ENCODE results near the gene ELSPBP1.
"Not testable (repeated sequence)": the region's sequence is repeated elsewhere in the genome, so short reads cannot be mapped to it uniquely, and the experiment has no call there.

ELSPBP1 gene

GRCh38 chr19:47994209-47994802, at the start of gene ELSPBP1:
Gene ELSPBP1 (plus strand): TSS chr19:47994632. CDS start chr19:48008668, 14,036 bp downstream.
- DNase-seq (ENCODE audit: low read depth in 2 of 2), result no peak

DNA sequence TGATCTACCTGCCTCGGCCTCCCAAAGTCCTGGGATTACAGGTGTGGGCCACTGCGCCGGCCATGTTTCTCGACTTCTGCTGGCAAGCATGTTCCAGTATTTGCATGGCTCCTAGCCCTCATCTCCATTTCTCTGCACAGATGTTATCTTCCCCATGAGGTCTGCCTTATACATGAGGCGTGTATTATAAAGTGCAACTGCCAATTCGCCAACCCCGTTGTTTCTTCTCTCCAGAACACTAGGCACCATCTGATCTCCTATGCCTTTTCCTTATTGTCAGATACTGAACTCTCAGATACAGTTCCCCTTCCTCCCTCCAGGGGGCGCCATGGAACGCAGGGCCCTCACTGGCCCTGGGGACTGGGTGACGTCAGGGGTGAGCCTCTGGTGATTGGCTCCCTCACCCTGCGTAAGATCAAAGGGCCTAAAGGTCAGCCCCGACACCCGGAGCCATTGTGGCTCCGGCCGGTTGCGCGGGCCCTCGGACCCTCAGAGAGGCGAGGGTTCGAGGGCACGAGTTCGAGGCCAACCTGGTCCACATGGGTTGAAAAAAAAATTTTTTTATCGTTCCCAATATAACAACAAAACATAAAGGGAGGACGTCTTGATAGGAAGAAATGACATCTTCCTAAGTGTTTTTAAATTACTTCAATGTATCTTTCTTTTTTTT, 44.4 kb upstream of the ELSPBP1 start:
- DNase-seq (ENCODE audit: low read depth in 2 of 2), result not testable (repeated sequence)

DNA sequence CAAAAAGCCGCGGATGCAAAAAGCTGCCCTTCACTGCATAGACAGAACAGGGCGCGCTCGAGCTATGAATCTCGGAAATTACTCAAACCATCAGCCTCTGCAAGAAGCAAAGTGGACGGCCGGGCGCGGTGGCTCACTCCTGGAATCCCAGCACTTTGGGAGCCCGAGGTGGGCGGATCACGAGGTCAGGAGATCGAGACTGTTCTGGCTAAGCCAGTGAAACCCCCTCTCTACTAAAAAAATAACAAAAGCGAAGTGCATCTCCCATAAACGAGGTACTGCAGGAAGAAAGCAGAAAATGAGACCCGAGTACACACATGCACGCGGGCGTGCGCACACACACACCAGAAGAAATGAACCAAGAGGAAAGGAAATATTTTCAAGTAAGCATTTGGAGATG, 42.3 kb upstream of the ELSPBP1 start:
- DNase-seq (ENCODE audit: low read depth in 2 of 2), result not testable (repeated sequence)

DNA sequence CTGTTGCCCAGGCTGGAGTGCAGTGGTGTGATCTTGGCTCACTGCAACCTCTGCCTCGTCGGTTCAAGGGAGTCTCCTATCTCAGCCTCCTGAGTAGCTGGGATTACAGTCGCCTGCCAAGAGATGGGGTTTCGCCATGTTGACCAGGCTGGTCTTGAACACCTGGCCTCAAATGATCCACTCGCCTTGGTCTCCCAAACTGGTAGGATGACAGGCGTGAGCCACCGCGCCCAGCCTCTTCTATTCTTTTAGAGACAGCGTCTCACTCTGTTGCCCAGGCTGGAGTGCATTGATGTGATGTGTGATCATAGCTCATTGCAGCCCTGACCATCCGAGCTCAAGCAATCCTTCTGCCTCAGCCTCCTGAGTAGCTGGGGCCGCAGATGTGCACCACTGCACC, 38.5 kb upstream of the ELSPBP1 start:
- DNase-seq (ENCODE audit: low read depth in 2 of 2), result not testable (repeated sequence)

DNA sequence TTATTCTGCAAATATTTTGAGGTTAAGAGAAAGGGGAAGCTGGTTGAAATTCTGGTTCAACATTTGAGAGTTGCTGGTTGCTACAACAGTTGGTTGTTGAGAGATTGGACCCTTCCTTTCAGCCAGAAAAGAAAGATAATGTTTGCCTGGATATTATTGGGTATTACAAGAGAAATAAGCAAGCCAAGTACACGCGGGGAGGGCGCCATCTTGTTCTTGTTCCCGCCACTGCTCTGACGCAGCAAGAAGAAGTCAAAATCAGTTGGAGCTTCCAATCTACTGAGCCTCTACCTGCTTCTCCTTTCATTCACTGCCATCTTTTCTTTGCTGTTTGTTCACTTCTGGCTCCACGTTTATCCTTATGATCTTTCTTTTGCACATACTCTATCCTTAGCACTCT, 20.9 kb upstream of the ELSPBP1 start:
- no peak for DNase-seq (ENCODE audit: low read depth in 2 of 2)

DNA sequence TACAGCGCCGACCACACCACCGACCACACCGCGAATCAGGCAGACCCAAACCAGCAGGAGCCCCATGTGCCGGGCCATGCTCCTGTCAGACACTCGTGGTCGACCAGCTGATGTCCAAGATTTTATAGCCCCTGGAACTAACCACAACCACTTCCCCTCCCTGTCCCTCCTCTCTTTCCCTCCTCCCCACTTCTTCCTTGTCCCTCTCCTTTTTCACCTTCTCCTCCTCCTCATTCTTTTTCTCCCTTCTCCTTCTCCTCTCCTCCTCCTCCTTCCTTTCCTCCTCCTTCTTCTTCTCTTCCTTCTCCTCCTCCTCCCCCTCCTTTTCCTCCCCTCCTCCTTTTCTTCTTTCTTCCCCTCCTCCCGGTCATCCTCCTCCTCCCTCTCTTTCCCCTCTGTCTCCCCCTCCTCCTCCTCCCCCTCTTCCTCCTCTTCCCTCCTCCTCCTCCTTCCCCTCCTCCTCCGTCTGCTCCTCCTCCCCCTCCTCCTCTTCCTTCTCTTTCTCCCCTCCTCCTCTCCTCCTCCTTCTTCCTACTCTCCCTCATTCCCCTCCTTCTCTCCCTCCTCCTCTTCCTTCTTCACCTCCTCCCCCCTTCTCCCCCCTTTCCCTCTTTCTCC, 3.1 kb upstream of the ELSPBP1 start:
- no peak for DNase-seq (ENCODE audit: low read depth in 2 of 2)

DNA sequence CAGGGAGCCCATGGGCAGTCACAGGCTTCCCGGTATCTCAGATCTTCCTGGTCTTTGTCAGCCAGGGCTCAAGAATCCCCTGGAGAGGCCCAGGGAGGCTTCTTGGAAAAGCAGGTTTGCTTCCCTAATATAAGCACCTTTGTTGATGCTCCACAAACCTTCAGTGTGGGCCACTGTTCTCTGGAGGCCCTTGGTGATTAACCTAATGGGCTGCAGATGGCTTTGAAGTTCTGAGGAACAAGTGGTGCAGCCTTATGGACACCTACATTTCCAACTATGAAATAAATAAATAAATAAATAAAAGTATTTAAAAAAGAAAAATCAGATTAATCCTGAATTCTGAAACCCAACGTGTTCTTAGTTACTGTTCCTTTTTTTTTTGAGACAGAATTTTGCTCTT, 2.4 kb upstream of the ELSPBP1 start, which contains the start of gene BSPH1:
TSS of gene BSPH1 (minus strand) at position 101 of the 400 bp plus-strand sequence. CDS start at position 12, 89 bp downstream.
- no peak for DNase-seq (ENCODE audit: low read depth in 2 of 2)

DNA sequence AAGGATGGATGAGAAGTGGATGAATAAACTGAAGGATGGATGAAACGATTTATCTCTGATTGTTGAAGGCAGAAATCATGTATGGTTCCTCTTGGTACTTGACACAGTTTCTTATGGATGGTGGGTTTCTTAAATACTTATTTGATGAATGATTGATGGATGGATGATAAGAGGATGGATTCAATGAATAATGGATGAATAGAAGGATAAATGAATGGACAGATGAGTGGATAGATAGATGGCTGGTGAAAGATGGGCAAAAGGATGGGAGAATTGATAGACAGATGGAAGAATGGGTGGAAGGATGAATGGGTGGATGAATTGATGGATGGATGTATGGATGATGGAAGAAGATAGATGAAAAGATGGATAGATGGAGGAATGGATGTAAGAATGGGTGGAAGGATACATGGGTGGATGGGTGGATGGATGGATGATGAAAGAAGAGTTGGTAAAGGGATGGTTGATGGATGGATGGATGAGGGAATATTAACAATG, 1.8 kb downstream of the ELSPBP1 start:
- DNase-seq (ENCODE audit: low read depth in 2 of 2), result no peak

- no peak for DNase-seq (ENCODE audit: low read depth in 2 of 2)
Observed at GRCh38 chr19:47998800-47999199, 4.4 kb downstream of the ELSPBP1 start.

DNA sequence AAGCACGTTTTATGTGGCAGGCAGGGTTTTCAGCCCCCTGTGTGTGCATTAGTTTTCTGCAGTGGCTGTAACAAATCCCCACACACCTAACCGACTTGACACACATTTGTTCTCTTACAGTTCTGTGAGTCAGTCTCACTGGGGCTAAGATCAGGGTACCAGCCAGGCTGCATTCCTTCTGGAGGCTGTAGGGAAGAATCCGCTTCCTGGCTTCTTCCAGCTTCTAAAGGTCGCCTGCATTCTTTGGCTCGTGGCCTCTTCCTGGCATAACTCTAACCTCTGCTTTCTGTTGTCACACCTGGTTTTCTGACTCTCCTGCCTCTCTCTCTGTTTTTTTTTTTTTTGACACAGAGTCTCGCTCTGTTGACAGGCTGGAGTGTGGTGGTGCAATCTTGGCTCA, 6.4 kb downstream of the ELSPBP1 start:
- DNase-seq (ENCODE audit: low read depth in 2 of 2), result no peak

DNA sequence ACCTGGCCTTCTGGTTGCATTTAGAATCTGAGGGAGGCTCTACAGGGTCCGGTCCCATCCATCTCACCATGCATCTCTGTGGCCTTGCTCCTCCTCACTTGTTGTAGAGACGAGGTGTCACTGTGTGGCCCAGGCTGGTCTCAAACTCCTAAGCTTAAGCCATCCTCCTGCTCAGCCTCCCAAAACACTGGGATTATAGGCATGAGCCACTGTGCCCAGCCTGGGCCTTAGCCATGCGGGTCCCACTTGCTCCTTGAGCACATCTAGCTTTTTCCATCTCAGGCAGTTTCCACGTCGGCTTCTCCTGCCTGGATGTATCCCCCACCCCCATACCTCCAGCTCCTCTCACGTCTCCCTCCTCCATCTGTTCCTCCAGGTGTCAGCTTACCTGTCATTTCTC, 9.8 kb downstream of the ELSPBP1 start:
- no peak for DNase-seq (ENCODE audit: low read depth in 2 of 2)

- no peak for DNase-seq (ENCODE audit: low read depth in 2 of 2)
Observed at GRCh38 chr19:48006762-48007161, 12.3 kb downstream of the ELSPBP1 start.

DNA sequence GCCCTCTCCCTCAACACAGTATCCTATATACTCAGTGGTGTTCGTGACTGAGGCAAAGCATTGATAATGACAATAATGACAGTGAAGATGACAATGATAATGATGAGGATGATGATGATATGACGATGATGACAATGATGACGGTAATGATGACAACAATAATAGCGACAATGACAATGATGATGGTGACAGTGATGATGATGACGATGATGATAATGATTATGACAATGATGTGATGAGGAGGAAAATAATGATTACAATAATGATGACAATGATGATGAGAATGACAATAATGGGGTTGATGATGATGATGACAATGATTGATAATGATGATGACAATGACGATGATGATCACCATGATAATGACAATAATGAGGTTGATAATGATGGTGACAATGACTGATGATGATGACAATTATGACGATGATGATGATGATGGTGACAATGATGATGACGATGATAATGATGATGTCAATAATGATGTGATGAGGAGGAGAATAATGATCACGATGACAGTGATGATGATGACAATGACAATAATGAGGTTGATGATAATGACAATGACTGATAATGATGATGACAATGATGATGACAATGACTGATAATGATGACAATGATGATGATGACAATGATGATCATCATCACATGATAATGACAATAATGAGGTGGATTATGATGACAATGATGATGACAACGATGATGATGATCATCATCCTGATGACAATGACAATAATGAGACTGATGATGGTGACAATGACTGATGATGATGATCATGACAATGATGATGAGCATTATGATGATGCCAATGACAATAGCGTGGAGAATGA, 16.7 kb downstream of the ELSPBP1 start:
- no peak for DNase-seq (ENCODE audit: low read depth in 2 of 2)

DNA sequence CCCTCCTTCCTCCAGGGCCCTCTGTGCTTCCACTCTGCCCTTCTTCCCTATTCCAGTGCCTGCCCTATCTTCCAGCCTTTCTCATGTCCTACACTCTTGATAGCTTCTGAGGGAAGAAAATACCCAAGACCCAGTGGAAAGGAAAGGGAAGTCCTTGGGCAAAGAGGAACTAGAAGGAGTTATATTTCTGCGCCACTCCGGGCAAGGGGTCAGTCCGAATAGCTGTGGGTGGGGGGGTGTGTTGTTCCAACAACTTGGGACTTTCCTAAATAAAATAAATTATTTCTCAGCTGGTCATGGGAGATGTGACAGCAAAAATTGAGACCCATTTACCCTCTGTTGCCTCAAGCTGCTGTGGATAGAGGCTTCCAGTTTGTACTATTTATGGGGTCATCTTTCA, 26.3 kb downstream of the ELSPBP1 start:
- no peak for DNase-seq (ENCODE audit: low read depth in 2 of 2)

- DNase-seq (ENCODE audit: low read depth in 2 of 2), result no peak
Observed at GRCh38 chr19:48023011-48023410, 28.6 kb downstream of the ELSPBP1 start.

DNA sequence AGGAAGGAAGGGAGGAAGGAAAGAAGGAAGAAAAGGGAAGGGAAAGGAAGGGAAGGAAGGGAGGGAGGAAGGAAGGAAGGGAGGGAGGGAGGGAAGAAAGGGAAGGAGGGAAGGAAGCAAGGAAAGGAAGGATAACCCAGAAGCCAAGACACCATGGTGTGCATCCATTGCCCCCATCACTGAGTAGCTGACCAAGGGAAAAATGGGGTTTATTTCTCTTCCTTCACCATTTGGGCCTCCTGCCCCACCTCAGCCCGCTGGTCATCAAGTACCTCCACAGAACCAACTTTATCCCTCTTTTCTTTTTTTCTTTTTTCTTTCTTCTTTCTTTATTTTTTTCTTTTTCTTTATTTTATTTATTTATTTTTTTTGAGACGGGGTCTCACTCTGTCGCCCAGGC, 29.1 kb downstream of the ELSPBP1 start:
- no peak for DNase-seq (ENCODE audit: low read depth in 2 of 2)

- DNase-seq (ENCODE audit: low read depth in 2 of 2), result no peak
Observed at GRCh38 chr19:48025480-48025879, 31.0 kb downstream of the ELSPBP1 start.

DNA sequence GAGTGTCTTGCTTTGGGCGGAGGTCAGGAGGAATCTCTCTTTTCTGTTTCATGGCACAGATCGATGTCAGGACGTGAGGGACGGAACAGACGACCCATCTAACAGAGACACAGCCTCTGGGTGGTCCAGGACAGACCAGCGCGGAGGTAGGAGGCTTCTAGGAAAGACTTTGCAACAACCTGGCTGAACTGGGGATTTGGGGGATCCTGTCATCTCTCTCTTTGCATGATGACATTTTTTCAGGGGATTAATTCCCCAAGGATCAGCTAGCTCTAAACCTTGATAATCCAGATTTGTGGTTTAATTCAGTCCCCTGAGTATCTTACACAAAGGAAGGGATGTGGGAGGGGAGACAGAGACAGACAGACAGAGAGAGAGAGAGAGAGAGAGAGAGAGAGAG, 35.0 kb downstream of the ELSPBP1 start:
- no peak for DNase-seq (ENCODE audit: low read depth in 2 of 2)

DNA sequence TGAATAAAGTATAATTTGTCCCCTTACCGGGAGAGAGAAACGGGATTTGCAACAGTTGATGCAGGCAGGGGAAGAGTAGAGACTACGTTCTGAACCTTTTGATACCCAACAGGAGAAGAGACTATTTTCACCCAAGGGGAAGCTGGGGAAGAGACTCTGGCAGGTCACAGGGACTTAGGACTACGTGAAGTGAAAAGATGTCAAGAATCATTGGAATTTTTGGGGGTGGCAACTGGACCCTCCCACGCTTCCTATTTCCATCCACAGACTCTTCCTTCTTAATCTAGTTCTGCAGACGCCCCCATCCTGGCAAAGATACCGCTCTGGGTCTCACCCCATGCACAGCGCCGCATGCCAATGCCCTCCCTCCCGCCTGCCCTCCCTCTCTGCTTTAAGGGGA, 35.6 kb downstream of the ELSPBP1 start:
- no peak for DNase-seq (ENCODE audit: low read depth in 2 of 2)

DNA sequence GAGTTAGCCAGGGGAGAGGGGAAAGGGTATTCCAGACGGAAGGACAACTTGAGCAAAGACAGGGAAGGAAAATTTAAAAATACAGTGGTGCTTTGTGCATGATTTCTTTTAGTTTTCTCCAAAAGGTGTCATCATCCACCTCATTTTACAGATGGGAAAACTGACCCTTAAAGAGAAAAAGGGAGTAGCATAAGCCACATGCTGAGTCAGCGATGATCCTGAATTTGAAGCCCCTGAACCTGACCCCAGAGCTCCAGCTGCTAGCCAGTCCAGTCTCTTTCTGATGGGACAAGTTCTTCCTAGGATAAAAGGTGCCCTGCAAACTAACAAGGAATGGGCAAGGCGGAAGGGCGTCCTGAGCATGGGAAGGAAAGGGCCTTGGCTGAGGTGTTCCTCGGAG, 39.2 kb downstream of the ELSPBP1 start:
- DNase-seq (ENCODE audit: low read depth in 2 of 2), result no peak

- DNase-seq (ENCODE audit: low read depth in 2 of 2), result no peak
Observed at GRCh38 chr19:48036765-48037164, 42.3 kb downstream of the ELSPBP1 start.
